UCSD-AML1 (cell line): Measurements from ENCODE around the gene TRPV6.

ENCODE experiments used
- DNase-seq: peaks from one replicate; lab custom pipeline; 2025; ENCODE audit not compliant: unreplicated experiment; lab: John Stamatoyannopoulos, UW

TRPV6 gene

GRCh38 chr7:142870566-142871259 lies 14.8 kb downstream of the TRPV6 start:
- DNase-seq, result no peak

- DNase-seq, result no peak
Observed at GRCh38 chr7:142870147-142870559, 15.4 kb downstream of the TRPV6 start.

- no peak for DNase-seq
Observed at GRCh38 chr7:142869434-142869833, 16.1 kb downstream of the TRPV6 start.

GRCh38 chr7:142868986-142869415 lies 16.5 kb downstream of the TRPV6 start:
- no peak for DNase-seq

DNA sequence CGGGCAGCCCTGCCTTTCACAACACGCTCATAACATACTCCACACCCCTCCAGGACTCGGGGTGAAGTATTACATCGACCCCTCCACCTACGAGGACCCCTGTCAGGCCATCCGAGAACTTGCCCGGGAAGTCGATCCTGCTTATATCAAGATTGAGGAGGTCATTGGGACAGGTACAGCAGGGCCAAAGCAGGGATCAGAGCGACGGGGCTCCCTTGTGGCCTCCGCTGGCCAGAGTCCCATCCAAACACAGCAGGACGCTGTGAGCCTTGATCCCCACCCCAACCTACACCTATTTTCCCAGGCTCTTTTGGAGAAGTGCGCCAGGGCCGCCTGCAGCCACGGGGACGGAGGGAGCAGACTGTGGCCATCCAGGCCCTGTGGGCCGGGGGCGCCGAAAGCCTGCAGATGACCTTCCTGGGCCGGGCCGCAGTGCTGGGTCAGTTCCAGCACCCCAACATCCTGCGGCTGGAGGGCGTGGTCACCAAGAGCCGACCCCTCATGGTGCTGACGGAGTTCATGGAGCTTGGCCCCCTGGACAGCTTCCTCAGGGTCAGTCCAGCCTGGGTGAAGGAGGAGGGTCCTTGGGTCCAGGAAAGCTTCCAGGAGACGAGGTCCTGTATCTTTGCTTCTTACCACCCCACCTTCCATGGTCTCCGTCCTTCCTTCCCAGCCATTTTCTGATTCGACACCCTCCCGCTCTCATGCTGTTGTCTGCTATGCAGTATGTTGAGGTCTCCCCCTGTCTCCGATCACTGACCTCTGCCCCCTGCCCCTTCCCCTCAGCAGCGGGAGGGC lies 17.2 kb downstream of the TRPV6 start:
- DNase-seq, result no peak

DNA sequence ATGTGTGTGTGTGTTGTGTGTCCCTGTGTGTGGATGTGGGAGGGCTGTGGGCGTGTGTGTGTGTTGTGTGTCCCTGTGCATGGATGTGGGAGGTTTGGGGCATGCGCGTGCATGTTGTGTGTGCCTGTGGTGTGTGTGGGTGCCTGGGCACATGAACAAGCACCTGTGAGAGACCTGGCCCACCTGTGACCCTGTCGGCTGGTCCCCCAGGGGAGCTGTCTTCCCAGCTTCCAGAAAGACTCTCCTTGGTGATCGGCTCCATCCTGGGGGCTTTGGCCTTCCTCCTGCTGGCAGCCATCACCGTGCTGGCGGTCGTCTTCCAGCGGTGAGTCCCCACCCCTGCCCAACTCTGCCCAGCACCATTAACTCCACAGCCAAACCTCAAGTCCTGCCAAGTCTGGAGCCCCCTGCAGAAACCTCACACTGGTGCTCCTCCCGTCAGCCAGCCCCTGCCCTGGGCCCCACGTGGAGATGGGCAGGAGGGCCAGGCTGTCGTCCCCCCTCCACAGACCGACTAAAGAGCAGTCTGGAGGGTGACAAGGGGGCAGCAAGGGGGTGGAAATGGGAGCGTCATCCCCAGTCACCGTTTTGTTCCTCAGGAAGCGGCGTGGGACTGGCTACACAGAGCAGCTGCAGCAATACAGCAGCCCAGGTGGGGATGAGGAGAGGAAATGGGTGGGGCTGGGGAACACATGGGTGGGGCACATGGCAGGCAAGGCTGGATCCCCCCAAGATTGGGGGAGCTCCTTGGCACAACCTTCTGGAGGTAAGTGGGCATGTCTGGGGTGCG lies 18.0 kb downstream of the TRPV6 start:
- DNase-seq, result no peak

DNA sequence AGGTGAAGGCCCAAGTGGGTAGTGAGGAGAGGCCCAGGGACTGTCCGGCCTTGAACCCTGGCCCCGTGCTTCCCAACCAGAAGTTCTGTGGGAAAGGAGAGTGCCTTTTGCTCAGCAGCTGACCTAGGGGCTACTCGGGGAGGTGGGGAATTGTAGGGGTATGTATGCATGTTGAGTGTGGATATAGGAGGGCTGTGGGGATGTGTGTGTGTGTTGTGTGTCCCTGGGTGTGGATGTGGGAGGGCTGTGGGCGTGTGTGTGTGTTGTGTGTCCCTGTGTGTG lies 18.5 kb downstream of the TRPV6 start:
- no peak for DNase-seq

DNA sequence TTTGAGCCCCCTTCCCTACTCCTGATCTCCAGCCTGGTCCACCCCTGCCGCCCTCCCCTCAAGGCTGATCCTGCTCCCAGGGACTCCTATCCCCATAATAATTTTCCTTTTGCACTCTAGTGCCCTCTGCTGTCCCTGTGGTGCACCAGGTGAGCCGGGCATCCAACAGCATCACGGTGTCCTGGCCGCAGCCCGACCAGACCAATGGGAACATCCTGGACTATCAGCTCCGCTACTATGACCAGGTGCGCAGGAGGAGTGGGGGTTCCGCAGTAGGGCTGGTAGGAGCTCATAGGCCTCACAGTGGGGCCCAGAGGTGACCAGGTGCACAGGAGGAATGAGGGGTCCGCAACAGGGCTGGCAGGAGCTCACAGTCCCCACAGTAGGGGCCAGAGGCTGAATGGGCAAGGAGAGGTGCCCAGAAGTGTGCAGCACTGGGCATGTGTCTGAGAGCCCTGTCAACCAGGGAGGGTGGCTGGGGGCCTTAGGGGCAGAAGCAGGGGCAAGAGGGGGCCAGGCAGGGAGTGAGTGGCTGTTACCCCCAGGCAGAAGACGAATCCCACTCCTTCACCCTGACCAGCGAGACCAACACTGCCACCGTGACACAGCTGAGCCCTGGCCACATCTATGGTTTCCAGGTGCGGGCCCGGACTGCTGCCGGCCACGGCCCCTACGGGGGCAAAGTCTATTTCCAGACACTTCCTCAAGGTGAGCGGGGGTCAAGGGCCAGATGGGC lies 19.0 kb downstream of the TRPV6 start:
- DNase-seq, result no peak

- DNase-seq, result peak; percentile 11
Observed at GRCh38 chr7:142865766-142866165, 19.8 kb downstream of the TRPV6 start.

DNA sequence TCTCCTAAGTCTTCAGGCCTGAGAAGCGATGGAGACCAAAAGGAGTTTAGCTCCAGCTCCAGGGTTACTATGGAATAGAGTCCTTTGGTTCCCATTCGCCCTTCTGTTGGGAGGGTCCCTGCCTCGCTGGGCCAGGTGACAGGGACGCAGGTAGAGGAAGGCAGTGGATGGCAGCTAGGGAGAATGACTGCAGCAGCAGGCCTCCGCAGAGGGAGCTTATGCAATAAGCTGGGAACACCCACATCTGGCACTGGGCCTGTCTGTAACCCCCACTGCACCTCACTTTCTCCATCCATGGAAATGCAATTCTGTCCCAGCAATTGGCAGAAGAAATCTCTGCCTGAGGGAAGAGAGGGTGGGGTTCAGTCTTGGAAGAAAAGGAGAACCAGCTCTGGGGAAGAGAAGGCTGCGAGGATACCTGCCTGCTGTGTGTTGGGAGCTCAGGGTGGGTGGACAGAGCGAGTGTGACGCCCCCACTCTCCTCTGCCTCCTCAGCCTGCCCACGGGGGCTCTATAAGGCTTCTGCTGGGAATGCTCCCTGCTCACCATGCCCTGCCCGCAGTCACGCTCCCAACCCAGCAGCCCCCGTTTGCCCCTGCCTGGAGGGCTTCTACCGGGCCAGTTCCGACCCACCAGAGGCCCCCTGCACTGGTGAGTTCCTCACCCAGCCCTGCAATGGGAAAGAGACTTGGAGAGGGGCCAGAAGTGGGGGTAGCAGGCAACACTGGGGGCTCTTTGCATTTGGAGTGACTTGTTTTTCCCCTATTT lies 20.4 kb downstream of the TRPV6 start:
- no peak for DNase-seq

- no peak for DNase-seq
Observed at GRCh38 chr7:142863891-142864685, 21.5 kb downstream of the TRPV6 start.

- no peak for DNase-seq
Observed at GRCh38 chr7:142862786-142863400, 22.7 kb downstream of the TRPV6 start.

DNA sequence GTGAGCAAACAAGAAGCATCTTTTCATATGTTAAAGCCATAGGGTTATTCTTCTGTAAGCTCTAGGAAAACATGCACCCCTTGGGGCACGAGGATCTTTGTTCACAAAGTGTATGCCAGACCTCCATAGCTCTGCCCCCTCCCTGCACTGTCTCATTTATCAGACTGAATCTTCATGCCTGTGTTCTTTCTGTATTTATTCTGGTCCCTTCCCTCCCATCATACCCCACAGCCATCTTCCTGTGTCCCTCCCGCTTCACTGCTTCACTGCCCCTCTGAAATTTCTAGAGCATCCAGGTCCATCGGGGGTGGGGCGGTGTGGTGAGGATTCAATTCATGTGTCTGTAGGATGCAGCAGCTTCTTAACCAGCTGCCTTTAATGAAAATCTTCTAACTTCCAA lies 23.2 kb downstream of the TRPV6 start:
- no peak for DNase-seq

- no peak for DNase-seq
Observed at GRCh38 chr7:142860968-142861367, 24.6 kb downstream of the TRPV6 start.

DNA sequence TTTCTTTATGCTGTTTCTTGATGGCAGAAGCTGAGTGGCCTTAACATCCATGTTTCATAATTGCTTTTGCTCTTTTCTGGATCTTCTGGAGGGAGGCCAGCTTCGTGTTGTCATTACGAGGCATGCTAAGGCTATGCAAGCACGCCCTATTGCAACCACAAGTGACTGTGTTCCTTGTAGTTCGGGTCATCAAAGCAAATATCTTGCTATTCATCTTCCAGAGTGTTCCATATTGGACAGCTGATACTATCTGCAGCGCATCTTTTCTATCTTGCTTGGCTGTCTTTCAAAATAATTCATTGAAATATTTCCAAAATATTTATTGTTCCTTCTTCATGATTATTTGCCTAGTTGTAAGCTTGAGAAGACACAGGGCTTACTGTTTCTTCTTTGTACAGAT lies 25.7 kb downstream of the TRPV6 start:
- no peak for DNase-seq

DNA sequence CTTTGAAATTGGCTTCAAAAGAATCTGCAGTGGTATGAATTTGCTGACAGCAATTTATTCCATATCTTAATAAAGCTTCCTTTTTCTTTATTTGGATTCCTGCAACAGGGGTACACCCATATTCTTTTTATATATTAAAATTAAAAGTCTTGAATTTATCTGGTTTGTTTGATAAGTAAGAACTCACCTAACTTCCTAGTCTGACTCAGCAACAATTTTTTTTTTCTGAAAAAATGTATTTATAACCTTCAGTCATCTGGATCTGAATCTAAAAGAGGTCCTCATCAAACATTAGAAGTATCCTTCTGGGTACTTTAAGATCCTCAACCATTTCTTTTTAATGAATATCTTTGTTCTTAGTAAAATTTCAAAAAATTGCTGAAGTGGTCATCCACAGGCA lies 26.1 kb downstream of the TRPV6 start:
- DNase-seq, result no peak

- DNase-seq, result no peak
Observed at GRCh38 chr7:142857625-142858024, 27.9 kb downstream of the TRPV6 start.

- no peak for DNase-seq
Observed at GRCh38 chr7:142856565-142857245, 28.8 kb downstream of the TRPV6 start.
